LNCAP (cell line): ENCODE measurements around the gene BRPF3.

Experiments used
- TF ChIP-seq, protein P1 (sequence below): fragments of 450-650 bp; IDR thresholded peaks from 2 replicates; pipeline ENCODE4 v1.5.1; 2017; ENCODE audit warnings: mild to moderate bottlenecking

The BRPF3 gene

DNA sequence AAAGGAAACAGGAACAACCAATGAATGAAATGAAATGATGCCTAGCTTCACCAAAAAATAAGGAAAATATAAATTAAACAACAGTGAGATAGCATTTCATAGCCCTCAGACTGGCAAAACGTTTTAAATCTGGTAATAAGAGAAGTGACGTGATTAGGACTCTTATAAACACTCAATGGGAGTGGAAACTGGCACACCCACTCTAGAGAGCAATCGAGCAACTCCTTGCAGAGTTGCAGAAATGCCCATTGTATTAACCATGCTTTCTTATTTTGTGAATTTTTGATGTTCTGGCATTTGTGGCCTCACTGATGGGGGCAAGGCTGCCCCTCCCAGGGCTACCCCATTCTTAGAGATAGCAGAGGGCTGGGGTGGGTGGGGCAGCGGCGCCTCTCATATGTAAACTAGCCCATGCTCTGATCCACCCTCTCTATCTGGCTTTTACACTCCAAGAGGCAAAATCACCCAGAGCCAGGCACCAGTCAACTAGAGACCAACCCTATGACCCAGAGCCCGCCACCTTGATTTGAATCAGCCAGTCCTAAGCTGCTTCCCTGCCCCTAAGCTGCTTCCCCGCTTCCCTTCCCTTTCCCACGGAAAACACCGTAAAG, 67.0 kb downstream of the BRPF3 start:
- TF ChIP-seq, protein P1, sequence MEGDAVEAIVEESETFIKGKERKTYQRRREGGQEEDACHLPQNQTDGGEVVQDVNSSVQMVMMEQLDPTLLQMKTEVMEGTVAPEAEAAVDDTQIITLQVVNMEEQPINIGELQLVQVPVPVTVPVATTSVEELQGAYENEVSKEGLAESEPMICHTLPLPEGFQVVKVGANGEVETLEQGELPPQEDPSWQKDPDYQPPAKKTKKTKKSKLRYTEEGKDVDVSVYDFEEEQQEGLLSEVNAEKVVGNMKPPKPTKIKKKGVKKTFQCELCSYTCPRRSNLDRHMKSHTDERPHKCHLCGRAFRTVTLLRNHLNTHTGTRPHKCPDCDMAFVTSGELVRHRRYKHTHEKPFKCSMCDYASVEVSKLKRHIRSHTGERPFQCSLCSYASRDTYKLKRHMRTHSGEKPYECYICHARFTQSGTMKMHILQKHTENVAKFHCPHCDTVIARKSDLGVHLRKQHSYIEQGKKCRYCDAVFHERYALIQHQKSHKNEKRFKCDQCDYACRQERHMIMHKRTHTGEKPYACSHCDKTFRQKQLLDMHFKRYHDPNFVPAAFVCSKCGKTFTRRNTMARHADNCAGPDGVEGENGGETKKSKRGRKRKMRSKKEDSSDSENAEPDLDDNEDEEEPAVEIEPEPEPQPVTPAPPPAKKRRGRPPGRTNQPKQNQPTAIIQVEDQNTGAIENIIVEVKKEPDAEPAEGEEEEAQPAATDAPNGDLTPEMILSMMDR: no peak

DNA sequence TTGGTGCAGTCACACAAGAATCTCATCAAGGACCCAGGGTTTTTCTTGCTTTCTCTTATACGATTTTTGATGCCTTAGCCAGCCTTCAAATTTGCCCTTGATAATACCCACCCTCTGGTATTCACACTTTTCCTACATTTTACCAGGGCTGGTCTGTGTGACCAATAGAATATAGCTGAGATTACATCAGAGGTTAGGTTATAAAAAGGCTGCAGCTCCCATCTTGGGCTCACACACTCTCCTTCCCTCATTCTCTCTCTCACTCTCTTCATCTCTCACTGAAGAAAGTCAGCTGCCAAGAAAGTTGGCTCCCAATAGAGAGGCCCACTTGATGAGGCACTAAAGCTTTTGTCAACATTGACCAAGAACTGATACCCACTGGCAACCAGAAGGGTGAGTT, 69.2 kb downstream of the BRPF3 start:
- TF ChIP-seq, protein P1: no peak

- TF ChIP-seq, protein P1: no peak
Measured at GRCh38 chr6:36266913-36267644, 70.5 kb downstream of the BRPF3 start.

DNA sequence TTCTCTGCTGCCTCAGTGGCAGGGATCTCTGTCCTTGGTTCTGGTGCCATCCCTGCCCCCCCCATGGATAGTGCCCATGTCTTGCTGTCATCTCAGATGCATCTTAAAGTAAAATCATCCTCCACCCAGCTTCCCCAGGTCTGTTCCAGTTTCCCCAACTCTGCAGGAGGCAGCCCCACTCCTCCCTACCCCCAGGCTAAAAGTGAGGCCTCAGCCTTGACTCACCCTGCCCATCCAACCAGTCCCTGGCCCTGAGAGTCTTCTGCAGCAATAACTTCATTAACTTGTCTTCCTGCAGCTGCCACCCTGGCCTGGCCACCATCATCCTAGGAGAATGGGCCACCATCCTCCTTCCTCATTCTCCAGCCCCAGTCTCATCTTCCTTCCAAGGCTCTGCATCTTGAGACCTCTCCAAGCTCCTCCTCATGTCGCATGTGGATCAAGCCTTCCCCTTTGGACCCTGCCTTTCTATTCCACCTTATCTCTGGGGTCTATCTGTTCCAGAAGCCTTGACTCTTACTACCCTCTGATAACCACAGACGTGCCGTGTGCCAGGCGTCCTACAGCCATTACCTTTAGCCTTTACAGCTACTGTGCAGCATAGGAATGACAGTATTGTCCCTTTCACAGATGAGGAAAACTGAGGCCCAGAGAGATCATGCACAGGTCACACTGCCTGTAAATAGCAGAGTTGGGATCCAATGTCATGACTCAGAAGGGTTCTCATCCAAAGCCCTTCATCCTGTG, 71.4 kb downstream of the BRPF3 start:
- TF ChIP-seq, protein P1: no peak

DNA sequence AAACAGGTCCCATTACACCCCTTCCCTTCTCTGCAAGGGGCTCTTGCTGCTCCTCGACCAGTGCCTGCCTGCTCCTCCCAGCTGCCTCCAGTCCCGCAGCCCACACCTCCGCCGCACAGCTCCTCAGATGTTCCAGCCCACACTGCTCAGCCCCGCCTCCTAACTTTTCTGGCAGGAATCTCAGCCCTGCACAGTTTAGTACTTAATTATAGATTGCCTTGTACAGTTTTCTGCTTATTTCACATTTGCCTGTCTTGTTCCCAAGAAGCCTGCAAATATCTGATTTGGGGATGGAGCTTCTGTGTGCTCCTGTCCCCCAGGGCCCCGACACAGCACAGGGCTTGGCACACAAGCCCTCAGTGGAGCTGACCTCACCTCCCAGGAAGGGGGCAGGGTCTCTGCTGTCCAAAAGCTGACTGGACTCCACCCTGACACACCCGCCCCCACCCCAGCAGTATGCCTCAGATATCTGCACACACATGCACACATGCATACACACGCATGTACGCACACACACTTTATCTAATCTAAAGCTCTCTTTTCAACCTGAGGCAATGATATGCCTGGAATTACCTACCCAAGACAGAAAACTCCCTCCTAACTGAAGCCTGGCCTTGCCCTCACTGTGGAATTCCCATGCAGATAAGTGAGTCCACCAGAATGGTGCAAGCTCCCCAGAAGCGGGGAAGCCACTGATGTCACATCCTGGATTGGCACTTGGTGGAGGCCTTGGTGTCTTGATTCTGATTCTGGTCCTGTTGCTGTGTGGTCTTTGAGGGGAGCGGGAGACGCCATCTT, 72.1 kb downstream of the BRPF3 start:
- TF ChIP-seq, protein P1: no peak

GRCh38 chr6:36269834-36270705, 73.5 kb downstream of the BRPF3 start, which contains the start of gene PNPLA1:
Gene PNPLA1, plus strand, starts transcription at chr6:36270060. Its CDS starts 400 bp downstream, at chr6:36270460.
- TF ChIP-seq, protein P1: no peak
